Heart left ventricle (tissue), 16 donors: ENCODE data around the gene TOP1. TPM values are rescaled to one million over a fixed set of nuclear protein-coding genes. Genes with fewer than 3 reads are reported as not detected.

Source experiments
- ATAC-seq, 4 donors: fragments of 200-7000 bp; cut with Tn5 transposase; one replicate each; pipeline ENCODE4 v1.9.1; 2020 to 2022; ENCODE audit warnings: moderate library complexity in 4 of 4, mild to moderate bottlenecking in 3 of 4, moderate number of reproducible peaks in 1 of 4
- DNase-seq, 5 donors: peaks; one replicate each; pipeline ENCODE4 v3.0.0-alpha.2; 2020
- H3K27ac ChIP-seq, 12 donors: fragments of 200-600 bp; sonication (generic) in 4 of 12; one replicate each; pipeline versions ENCODE4 v1.5.0 to v1.8.0; 2016 to 2022; ENCODE audit warnings: mild to moderate bottlenecking in 2 of 12
- H3K27me3 ChIP-seq, 9 donors: fragments of 200-600 bp; sonication (generic) in 2 of 9; one replicate each; pipeline versions ENCODE4 v1.5.1 to v1.8.0; 2016 to 2022; ENCODE audit warnings: mild to moderate bottlenecking in 3 of 9
- H3K36me3 ChIP-seq, 9 donors: fragments of 200-600 bp; sonication (generic) in 2 of 9; one replicate each; pipeline versions ENCODE4 v1.5.0 to v1.8.0; 2018 to 2022; ENCODE audit warnings: mild to moderate bottlenecking in 2 of 9
- H3K4me1 ChIP-seq, 12 donors: fragments of 200-600 bp; sonication (generic) in 4 of 12; one replicate each; pipeline versions ENCODE4 v1.5.0 to v1.8.0; 2016 to 2022; ENCODE audit warnings: mild to moderate bottlenecking in 3 of 12
- H3K4me3 ChIP-seq, 12 donors: fragments of 200-600 bp; sonication (generic) in 4 of 12; one replicate each; pipeline versions ENCODE4 v1.5.0 to v1.8.0; 2017 to 2022; ENCODE audit warnings: mild to moderate bottlenecking in 9 of 12, moderate library complexity in 4 of 12
- H3K9me3 ChIP-seq, 12 donors: fragments of 200-600 bp; sonication (generic) in 4 of 12; one replicate each; pipeline versions ENCODE4 v1.5.0 to v1.8.0; 2016 to 2022; ENCODE audit warnings: mild to moderate bottlenecking in 1 of 12
- POLR2A ChIP-seq, 2 donors: fragments of 450-650 bp; IDR thresholded peaks; one replicate each; pipeline ENCODE4 v1.6.1; 2017; ENCODE audit warnings: antibody characterized with exemption in 2 of 2, mild to moderate bottlenecking in 2 of 2, moderate library complexity in 2 of 2
- WGBS, 4 donors: extraction: QIAGEN DNeasy Blood & Tissue Kit in 2 of 4; methylation state at CpG; one replicate each; pipeline versions ENCODE4 v1.1.5 to v1.1.7; 2013 to 2018; 5-methylcytosine and 5-hydroxymethylcytosine counted together
- intact Hi-C, 10 donors: fragments of 100-400 bp; cut with DNase I; formaldehyde crosslinking; loops; one replicate each; pipeline versions ENCODE4 v1.11.1 to v1.14.2; 2022
- polyA plus RNA-seq, 2 donors: library from polyadenylated mRNA; stranded (reverse); fragments of 200-250 nt; gene quantifications; one replicate each; pipeline ENCODE4 v1.2.3, GENCODE V29; 2013
- total RNA-seq, 9 donors: library from RNA; depleted of rRNA in 2 of 9; stranded (reverse); fragments of >200 nt in 2 of 9; fragmentation: NEBNext Ultra II Directional in 3 of 9; extraction: Animal tissue kit (Norgen Biotek cat#: 25700) in 3 of 9; gene quantifications; one replicate each; pipeline versions ENCODE4 v1.1.0 to v1.2.4, GENCODE V29; 2016 to 2023
- TF ChIP-seq, protein P1 (sequence below), 12 donors: fragments of 200-600 bp; sonication (generic) in 4 of 12; IDR thresholded peaks; one replicate each; pipeline versions ENCODE4 v1.5.0 to v1.8.0; 2018 to 2022; ENCODE audit warnings: antibody characterized with exemption in 12 of 12, mild to moderate bottlenecking in 5 of 12
- donor health status: ischemic (EF 13 %, LVEDD 7.1; RV severe dilation, severe dysfunction).
- donor health status: healthy with polysubstance abuse.
- donor health status: DM: no; HTN: yes; CAD: no.
- donor health status: DM: no; HTN: no; CAD: no.
- donor health status: ischemic (EF 25% LVEDD 6.9; RV normal size, moderate dysfunction).
- donor health status: ischemic (EF 25% LVEDD 5.7; RV mildly dilated, moderate dysfunction).
- donor health status: healthy.
- donor health status: DM: yes; HTN: yes; CAD: no.
- donor health status: ischemic (EF 35%, LVEDD 5.7; RV mildly dilated, moderate dysfunction).
- donor health status: nonischemic (EF 11% LVEDD 7.7; RV severe dilation, severe dysfunction).
- donor health status: DM: yes; HTN: yes; CAD: no.
- donor health status: PGD.
- donor health status: ischemic (EF 29% LVEDD 5.4; RV normal size, mild dysfunction).
- donor health status: nonischemic (EF 23%, LVEDD 6.1; RV moderate dilation, normal function).

The TOP1 gene
- total and polyA plus RNA-seq, 11 donors: 11.6 to 32.3 (median 21.4) TPM

DNA sequence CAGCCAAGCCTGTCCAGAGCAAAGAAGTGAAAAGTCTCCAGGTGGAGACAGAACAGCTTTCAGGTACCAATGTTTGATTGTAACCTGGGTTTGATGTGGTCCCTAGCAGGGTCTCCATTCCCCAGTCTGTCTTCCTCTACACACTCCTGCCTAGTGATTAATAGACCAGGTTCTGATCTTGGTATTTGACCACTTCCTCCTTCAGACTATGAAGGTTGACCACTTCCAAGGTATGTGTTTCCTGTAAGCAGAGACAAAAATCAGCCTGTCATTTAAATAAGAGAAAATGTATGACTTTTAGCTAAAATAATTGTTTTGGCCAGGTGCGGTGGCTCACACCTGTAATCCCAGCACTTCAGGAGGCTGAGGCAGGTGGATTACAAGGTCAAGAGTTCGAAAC, 41.8 kb upstream of the TOP1 start:
- DNase-seq (no peak), ATAC-seq (no peak)
- no peak overlapping the region for H3K27ac ChIP-seq
- intact Hi-C loops: no loop called here
- H3K27me3 ChIP-seq: no peaks in the 10 kb centered on the region
- 85 to 93% (median 88%) methylated on average over 2 of the region's 2 CpGs for WGBS, 4 donors
- no peaks in the 10 kb centered on the region for H3K9me3 ChIP-seq
- no peak overlapping the region for H3K4me3 ChIP-seq
- peaks cover 0 to 19% (median 0%) of the 10 kb centered on the region in 12 donors for H3K4me1 ChIP-seq
- H3K36me3 ChIP-seq: no peaks in the 10 kb centered on the region
- TF ChIP-seq POLR2A (IDR thresholded peaks at IDR 0.05): no peak
- TF ChIP-seq, protein P1, sequence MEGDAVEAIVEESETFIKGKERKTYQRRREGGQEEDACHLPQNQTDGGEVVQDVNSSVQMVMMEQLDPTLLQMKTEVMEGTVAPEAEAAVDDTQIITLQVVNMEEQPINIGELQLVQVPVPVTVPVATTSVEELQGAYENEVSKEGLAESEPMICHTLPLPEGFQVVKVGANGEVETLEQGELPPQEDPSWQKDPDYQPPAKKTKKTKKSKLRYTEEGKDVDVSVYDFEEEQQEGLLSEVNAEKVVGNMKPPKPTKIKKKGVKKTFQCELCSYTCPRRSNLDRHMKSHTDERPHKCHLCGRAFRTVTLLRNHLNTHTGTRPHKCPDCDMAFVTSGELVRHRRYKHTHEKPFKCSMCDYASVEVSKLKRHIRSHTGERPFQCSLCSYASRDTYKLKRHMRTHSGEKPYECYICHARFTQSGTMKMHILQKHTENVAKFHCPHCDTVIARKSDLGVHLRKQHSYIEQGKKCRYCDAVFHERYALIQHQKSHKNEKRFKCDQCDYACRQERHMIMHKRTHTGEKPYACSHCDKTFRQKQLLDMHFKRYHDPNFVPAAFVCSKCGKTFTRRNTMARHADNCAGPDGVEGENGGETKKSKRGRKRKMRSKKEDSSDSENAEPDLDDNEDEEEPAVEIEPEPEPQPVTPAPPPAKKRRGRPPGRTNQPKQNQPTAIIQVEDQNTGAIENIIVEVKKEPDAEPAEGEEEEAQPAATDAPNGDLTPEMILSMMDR (IDR thresholded peaks at IDR 0.05): no peak

DNA sequence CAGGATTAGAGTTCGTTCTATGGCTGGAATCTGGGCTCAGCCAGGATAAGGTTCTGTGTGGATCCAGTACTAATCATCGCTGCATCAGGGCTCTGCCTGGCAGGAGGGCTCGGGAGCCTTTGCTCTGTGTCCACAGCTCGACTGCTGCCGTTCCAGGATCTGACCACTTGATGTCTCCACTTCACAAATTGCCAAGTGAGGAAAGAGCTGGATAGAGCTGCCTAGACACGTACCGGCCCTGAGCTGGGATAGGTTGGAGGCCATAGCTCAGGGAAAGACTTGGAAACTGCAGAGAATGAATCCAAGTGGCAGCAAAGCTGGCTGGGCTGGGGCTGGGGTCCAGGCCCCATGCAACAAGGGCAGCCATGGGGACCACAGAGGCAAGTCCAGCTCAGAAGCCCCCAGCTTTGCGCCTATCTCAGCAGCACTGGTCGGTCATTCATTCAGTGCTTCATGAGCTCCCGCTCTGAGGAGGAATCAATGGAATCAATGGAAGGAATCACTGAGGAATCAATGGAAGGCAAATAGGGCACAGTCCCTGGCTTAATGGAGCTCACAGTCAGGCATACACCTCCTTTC, 38.0 kb upstream of the TOP1 start:
- intact Hi-C loops: loop anchor here (1.0 to 10.0 kb wide), 8 partner anchors 37 to 344 kb away; partner anchors contain the start of gene TOP1 (in 1 of the 10)
- peak; percentile 96 to 99 (median 98) for ATAC-seq
- H3K4me1 ChIP-seq: peaks cover 0 to 21% (median 0%) of the 10 kb centered on the region in 12 donors
- 26 to 31% (median 30%) methylated on average over 10 of the region's 10 CpGs for WGBS, 4 donors
- no peaks in the 10 kb centered on the region for H3K27me3 ChIP-seq
- no peaks in the 10 kb centered on the region for H3K9me3 ChIP-seq
- peak overlapping the region in 1 of 12 donors; percentile 68 for H3K27ac ChIP-seq
- DNase-seq: peak; percentile 75 to 83 (median 80)
- H3K4me3 ChIP-seq: no peak overlapping the region
- TF ChIP-seq, protein P1 (IDR thresholded peaks at IDR 0.05): peak; percentile 63 to 89 (median 81)
- no peak for TF ChIP-seq POLR2A (IDR thresholded peaks at IDR 0.05)
- no peaks in the 10 kb centered on the region for H3K36me3 ChIP-seq

DNA sequence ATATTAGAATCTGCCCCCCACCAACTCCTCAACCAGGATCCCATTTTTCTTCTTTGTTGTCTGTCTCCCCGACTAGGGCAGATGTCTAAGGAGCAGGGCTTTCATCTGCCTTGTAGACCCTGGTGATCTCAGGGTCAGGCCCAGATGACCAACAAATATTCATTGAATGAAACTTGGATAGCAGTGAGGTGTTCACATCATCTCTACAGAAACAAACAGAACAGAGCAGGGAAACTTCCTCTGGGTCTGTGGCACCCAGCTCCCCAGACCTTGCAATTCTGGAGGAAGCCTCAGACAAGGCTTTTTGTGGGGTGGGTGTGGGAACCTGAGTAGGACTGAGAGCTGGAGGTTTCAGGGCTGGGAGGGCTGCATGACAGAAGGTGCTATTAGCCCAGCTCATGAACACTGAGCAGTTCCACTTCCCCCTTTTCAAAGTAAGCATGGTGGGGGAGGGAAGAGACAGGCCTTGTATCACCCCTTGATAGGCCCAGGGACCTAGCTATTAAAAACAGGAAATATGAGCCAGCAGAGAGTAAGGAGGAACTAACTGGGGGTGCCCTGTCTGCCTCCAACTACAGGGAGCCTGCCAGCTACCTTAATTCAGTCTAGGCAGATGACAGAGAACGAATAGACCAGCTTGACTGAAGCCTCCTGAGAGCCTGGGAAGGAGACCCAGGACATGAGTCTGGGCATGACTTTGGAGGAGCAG, 37.3 kb upstream of the TOP1 start:
- DNase-seq: peak in 1 of 5 donors; percentile 41
- ATAC-seq: peak; percentile 9 to 86 (median 66)
- intact Hi-C loops: loop anchor here in 9 of 10 donors (2.0 to 10.0 kb wide), 6 partner anchors 36 to 343 kb away; partner anchors contain the start of gene TOP1 (in 1 of the 9)
- no peak overlapping the region for H3K4me3 ChIP-seq
- no peaks in the 10 kb centered on the region for H3K9me3 ChIP-seq
- no peaks in the 10 kb centered on the region for H3K36me3 ChIP-seq
- TF ChIP-seq POLR2A (IDR thresholded peaks at IDR 0.05): no peak
- TF ChIP-seq, protein P1 (IDR thresholded peaks at IDR 0.05): no peak
- H3K27ac ChIP-seq: peak overlapping the region in 1 of 12 donors; percentile 68
- 85 to 93% (median 88%) methylated on average over 2 of the region's 2 CpGs for WGBS, 4 donors
- no peaks in the 10 kb centered on the region for H3K27me3 ChIP-seq
- peaks cover 0 to 21% (median 0%) of the 10 kb centered on the region in 12 donors for H3K4me1 ChIP-seq
